Activated CD8-positive, alpha-beta memory T cell treated with anti-CD3 and anti-CD28 coated beads for 48 hours (primary cell): Measurements from ENCODE around the gene CHMP1A.
"Not testable (repeated sequence)": the region's sequence is repeated elsewhere in the genome, so short reads cannot be mapped to it uniquely, and the experiment has no call there.

Experiments used
- DNase-seq, 3 experiments: peaks; one replicate each; pipeline ENCODE4 v3.0.0-alpha.2; 2020; ENCODE audit warnings: low read depth in 2 of 3, low spot score in 2 of 3

CHMP1A gene

GRCh38 chr16:89657442-89658220 lies at the start of gene CHMP1A, which contains the start of gene SPATA33:
Gene CHMP1A (minus strand): TSS chr16:89657708. CDS start chr16:89657588, 120 bp downstream.
Gene SPATA33 (plus strand): TSS chr16:89657836. CDS start chr16:89657912, 76 bp downstream.
- DNase-seq, result peak; percentile 85 to 93 (median 88)

- DNase-seq, result no peak
Measured at GRCh38 chr16:89706518-89707260, 49.2 kb upstream of the CHMP1A start.

- DNase-seq, result no peak
Measured at GRCh38 chr16:89705006-89705405, 47.5 kb upstream of the CHMP1A start.

GRCh38 chr16:89704281-89704680 lies 46.8 kb upstream of the CHMP1A start:
- no peak for DNase-seq

- DNase-seq, result peak; percentile 89 to 95 (median 94)
Measured at GRCh38 chr16:89701425-89702406, 44.2 kb upstream of the CHMP1A start, which contains the start of gene SPATA2L. Gene SPATA2L (minus strand): TSS chr16:89701705. CDS start chr16:89701232, 473 bp downstream.

GRCh38 chr16:89700649-89701424 lies 43.3 kb upstream of the CHMP1A start:
- DNase-seq, result no peak

- DNase-seq, result peak; percentile 90 to 96 (median 95)
Measured at GRCh38 chr16:89700100-89700648, 42.7 kb upstream of the CHMP1A start.

GRCh38 chr16:89699629-89700099 lies 42.2 kb upstream of the CHMP1A start:
- not testable (repeated sequence) for DNase-seq

GRCh38 chr16:89698717-89699116 lies 41.2 kb upstream of the CHMP1A start:
- not testable (repeated sequence) for DNase-seq

GRCh38 chr16:89697616-89698331 lies 40.3 kb upstream of the CHMP1A start:
- DNase-seq, result no peak

- DNase-seq, result no peak
Measured at GRCh38 chr16:89697161-89697615, 39.7 kb upstream of the CHMP1A start.

- no peak for DNase-seq
Measured at GRCh38 chr16:89696670-89697128, 39.2 kb upstream of the CHMP1A start.

- no peak for DNase-seq
Measured at GRCh38 chr16:89695875-89696669, 38.6 kb upstream of the CHMP1A start.

GRCh38 chr16:89695086-89695874 lies 37.8 kb upstream of the CHMP1A start:
- DNase-seq, result no peak

- not testable (repeated sequence) for DNase-seq
Measured at GRCh38 chr16:89694784-89695085, 37.2 kb upstream of the CHMP1A start.

- DNase-seq, result no peak
Measured at GRCh38 chr16:89693931-89694783, 36.6 kb upstream of the CHMP1A start.
